ENCODE measurements around the gene MIER2.

The MIER2 gene

GRCh38 chr19:318509-318774, 26.2 kb downstream of the MIER2 start:
- no peak overlapping the region for H3K9ac ChIP-seq (ENCODE audit: low read length)
- no peak overlapping the region for H3K4me2 ChIP-seq (ENCODE audit: low read length)
- H3K36me3 ChIP-seq (ENCODE audit: insufficient read depth, low read length) = peaks cover 15% of the 10 kb centered on the region
- no peaks in the 10 kb centered on the region for H3K9me2 ChIP-seq (ENCODE audit: low read depth, low read length)
- H3K9me3 ChIP-seq (ENCODE audit: low read length) = 0 out of 2 replicates have a peak, but pooled peaks cover 4% of the 10 kb centered on the region
- H4K20me1 ChIP-seq (ENCODE audit: insufficient read depth, low read length) = no peaks in the 10 kb centered on the region
- H2AFZ ChIP-seq (ENCODE audit: low read length) = no peak overlapping the region
- TF ChIP-seq CTCF (IDR thresholded peaks at IDR 0.05; ENCODE audit: low read length) (no peak), EZH2 (IDR thresholded peaks at IDR 0.05; ENCODE audit: borderline replicate concordance, low read length) (no peak)
- H3K79me2 ChIP-seq (ENCODE audit: insufficient read depth, low read length) = no peaks in the 10 kb centered on the region
- no peaks in the 10 kb centered on the region for H3K4me1 ChIP-seq (ENCODE audit: insufficient read depth, low read length, severe bottlenecking)
- no peak overlapping the region for H3K27ac ChIP-seq (ENCODE audit: low read depth, low read length, poor library complexity, severe bottlenecking)
- no peak overlapping the region for H3K4me3 ChIP-seq (ENCODE audit: low read depth, low read length, poor library complexity, severe bottlenecking)
- no peaks in the 10 kb centered on the region for H3K27me3 ChIP-seq (ENCODE audit: insufficient read depth, low read length)
- no peaks in the 10 kb centered on the region for H3F3A ChIP-seq (ENCODE audit: insufficient read depth, low read length)

- H3K9me2 ChIP-seq (ENCODE audit: low read depth, low read length) = no peaks in the 10 kb centered on the region
- no peak overlapping the region for H3K27ac ChIP-seq (ENCODE audit: low read depth, low read length, poor library complexity, severe bottlenecking)
- H3K9me3 ChIP-seq (ENCODE audit: low read length) = 0 out of 2 replicates have a peak, but pooled peaks cover 4% of the 10 kb centered on the region
- H3K79me2 ChIP-seq (ENCODE audit: insufficient read depth, low read length) = no peaks in the 10 kb centered on the region
- H3K4me2 ChIP-seq (ENCODE audit: low read length) = no peak overlapping the region
- H3K4me3 ChIP-seq (ENCODE audit: low read depth, low read length, poor library complexity, severe bottlenecking) = no peak overlapping the region
- no peaks in the 10 kb centered on the region for H3K4me1 ChIP-seq (ENCODE audit: insufficient read depth, low read length, severe bottlenecking)
- H3K27me3 ChIP-seq (ENCODE audit: insufficient read depth, low read length) = no peaks in the 10 kb centered on the region
- H3K9ac ChIP-seq (ENCODE audit: low read length) = no peak overlapping the region
- peaks cover 15% of the 10 kb centered on the region for H3K36me3 ChIP-seq (ENCODE audit: insufficient read depth, low read length)
- no peaks in the 10 kb centered on the region for H3F3A ChIP-seq (ENCODE audit: insufficient read depth, low read length)
- TF ChIP-seq EZH2 (IDR thresholded peaks at IDR 0.05; ENCODE audit: borderline replicate concordance, low read length) (no peak), CTCF (IDR thresholded peaks at IDR 0.05; ENCODE audit: low read length) (no peak)
- no peaks in the 10 kb centered on the region for H4K20me1 ChIP-seq (ENCODE audit: insufficient read depth, low read length)
- no peak overlapping the region for H2AFZ ChIP-seq (ENCODE audit: low read length)
Measured at GRCh38 chr19:317710-318508, 26.7 kb downstream of the MIER2 start.

- no peak overlapping the region for H3K27ac ChIP-seq (ENCODE audit: low read depth, low read length, poor library complexity, severe bottlenecking)
- no peak overlapping the region for H2AFZ ChIP-seq (ENCODE audit: low read length)
- H3K36me3 ChIP-seq (ENCODE audit: insufficient read depth, low read length) = peaks cover 15% of the 10 kb centered on the region
- no peak overlapping the region for H3K9ac ChIP-seq (ENCODE audit: low read length)
- H3K9me3 ChIP-seq (ENCODE audit: low read length) = 0 out of 2 replicates have a peak, but pooled peaks cover 4% of the 10 kb centered on the region
- H3K79me2 ChIP-seq (ENCODE audit: insufficient read depth, low read length) = no peaks in the 10 kb centered on the region
- H3K4me2 ChIP-seq (ENCODE audit: low read length) = no peak overlapping the region
- no peaks in the 10 kb centered on the region for H4K20me1 ChIP-seq (ENCODE audit: insufficient read depth, low read length)
- H3F3A ChIP-seq (ENCODE audit: insufficient read depth, low read length) = no peaks in the 10 kb centered on the region
- no peaks in the 10 kb centered on the region for H3K4me1 ChIP-seq (ENCODE audit: insufficient read depth, low read length, severe bottlenecking)
- H3K4me3 ChIP-seq (ENCODE audit: low read depth, low read length, poor library complexity, severe bottlenecking) = no peak overlapping the region
- no peaks in the 10 kb centered on the region for H3K9me2 ChIP-seq (ENCODE audit: low read depth, low read length)
- H3K27me3 ChIP-seq (ENCODE audit: insufficient read depth, low read length) = no peaks in the 10 kb centered on the region
- TF ChIP-seq CTCF (IDR thresholded peaks at IDR 0.05; ENCODE audit: low read length) = no peak
Measured at GRCh38 chr19:315811-316210, 28.8 kb downstream of the MIER2 start.

All from OCI-LY1 (cell line).